Cerebellar nuclear complex (tissue), 1 donor: Measurements from ENCODE around the gene CDH26.

Experiments used
- DNase-seq, 2 experiments: peaks; one replicate each; lab custom pipeline; 2025; lab: John Stamatoyannopoulos, UW

The CDH26 gene

DNA sequence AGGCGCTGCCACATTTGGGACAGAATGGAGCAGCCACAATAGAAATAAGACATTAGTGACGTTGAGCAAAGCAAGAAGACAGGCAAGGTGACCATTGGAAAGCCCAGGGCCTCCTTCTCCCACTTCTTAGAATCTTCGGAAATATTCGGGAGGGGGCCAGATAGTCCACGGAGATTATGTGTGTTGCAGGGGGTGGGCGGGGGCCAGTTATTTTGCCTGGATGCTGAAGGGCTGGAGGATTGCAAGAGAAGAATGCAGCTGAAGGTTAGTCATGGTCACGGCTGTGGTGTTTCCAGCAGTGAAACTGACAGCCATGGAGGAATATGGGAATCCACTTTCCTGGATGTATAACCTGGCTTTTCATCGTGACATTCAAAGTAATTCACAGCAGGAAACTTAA is 88.6 kb downstream of the CDH26 start:
- DNase-seq, result no peak

- DNase-seq, result no peak
Observed at GRCh38 chr20:60048634-60049521, 90.7 kb downstream of the CDH26 start.

- DNase-seq, result no peak
Observed at GRCh38 chr20:60049601-60050000, 91.4 kb downstream of the CDH26 start.

DNA sequence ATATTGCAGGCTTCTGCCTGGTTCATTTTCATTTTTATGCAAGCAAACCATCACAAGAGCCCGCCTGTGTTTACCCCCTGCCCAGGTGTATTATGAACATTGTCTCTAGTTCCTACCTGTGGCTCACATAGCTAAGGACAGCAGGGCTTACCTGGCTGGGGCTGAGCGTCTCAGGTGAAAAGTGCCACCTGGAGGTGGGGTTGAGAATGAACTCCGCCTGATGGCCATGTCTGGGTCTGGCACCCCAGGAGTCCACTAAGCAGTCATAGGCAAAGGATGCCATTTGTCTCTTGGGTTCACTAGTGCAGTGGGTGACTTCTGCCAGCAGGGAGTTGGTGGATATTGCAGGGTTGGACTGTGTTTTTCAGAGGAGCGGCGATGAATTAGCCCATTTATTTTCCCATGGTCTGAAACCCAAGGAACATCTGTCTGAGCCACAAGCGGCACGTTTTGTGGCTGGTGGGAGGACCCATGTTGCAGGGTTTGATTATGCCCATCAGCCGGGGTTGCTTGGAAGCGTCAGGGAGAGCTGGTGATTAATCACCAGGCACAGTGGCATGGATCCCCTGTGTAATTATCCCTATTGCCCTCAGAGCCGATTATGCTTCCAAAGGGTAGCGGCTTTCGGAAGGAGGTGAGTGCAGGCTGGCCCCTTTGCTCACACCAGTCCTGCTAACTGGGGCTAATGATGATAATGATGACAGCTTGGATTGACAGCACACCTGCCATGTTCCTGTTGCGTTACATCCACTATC is 92.1 kb downstream of the CDH26 start:
- DNase-seq, result no peak

DNA sequence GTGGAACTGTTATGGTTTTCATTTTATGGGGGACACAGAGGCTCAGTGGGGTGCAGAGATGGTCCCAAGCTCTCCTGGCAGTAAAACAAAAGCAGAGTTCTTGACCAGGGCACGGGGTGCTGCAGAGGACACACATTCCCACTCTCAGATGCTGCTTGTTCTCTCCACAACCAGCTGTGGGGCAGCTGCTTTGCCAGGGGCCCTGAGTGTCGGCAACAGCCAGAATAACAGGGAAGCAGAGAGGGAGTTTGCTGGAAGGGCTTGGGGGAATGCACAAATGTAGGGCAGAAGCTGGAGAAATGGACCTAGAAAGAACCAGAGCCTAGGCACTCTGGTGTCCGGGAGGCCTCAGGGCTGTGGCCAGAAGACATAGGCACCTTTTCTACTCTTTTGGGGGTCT is 93.7 kb downstream of the CDH26 start:
- DNase-seq, result no peak

DNA sequence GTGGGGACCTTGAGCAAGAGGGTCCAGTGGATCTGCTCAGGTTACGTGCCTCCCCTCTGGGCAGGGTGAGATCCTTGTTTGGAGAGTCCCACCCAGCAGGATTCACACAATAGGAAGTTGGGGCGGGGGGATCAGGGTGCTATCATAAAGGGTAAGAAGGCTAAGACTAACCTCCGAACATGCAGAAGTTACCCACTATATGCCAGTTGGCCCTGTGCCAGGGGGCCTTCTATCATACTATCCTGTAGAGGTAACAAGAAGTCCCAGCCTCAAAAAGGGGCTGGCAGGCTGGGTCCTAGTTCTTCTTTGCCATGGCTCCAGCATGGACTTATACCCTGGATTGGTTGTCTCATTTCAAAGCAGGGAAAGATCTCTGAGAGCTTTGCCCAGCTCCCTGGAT is 94.1 kb downstream of the CDH26 start:
- no peak for DNase-seq

GRCh38 chr20:60053125-60053817 is 95.0 kb downstream of the CDH26 start:
- no peak for DNase-seq

DNA sequence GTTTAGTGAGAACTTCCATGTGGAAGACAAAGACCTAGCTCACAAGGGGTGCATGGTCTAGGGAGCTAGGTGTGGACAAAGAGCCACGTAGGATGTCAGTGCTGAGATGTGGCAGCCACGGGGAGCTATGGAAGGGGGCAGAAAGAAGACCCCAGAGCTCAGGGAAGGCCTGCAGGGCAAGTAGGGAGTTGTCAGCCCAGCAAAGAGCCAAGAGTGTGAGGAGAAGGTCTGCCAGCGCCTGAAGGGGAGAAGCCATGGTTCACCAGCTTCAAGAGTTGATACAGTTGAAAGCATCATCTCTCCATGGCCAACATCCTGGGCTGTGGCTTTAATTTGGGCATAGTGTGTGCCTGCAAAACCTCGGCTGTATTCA is 95.6 kb downstream of the CDH26 start:
- DNase-seq, result no peak

DNA sequence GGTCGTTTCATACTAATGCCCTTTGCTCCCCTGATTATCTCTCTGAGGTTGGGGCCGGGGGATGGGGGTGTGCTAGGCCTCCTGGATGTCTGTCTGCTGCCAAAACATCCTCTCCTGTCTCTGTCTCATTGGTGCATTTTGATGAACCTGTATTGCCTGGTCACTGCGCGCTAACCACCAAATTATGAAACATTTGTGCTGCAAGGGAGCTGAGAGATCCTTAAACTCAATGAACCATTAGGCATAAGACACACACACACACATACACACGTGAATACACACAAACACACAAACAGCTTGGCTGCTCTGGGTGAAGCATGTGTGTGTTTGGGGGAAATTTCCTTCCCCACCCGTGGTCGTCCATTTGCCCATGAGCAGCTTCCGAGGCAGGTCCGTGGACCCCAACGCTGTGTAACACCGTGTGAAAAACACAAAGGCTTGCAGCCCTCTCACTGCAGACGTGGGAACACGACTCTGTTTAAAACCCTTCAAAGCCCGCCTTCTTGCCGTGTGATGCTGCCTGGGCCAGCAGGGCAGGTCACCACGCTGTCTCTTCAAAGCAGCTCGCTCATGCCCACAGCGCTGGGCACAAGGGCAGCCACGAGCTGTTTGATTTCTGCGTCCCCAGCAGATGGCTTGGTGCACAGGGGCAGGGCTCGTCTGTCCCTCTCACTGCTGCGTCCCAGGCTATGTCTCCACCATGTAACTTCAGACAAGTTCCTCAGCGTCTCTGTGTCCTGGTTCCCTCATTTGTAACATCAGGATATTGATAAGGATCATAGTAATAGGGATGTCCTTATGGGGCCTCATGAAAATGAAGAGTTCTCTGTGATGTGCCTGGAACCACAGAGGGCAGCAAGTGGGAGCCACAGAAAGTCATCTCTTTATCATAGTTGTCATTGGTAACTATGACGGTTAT is 96.8 kb downstream of the CDH26 start:
- no peak for DNase-seq

GRCh38 chr20:60055740-60056139 is 97.5 kb downstream of the CDH26 start:
- no peak for DNase-seq

DNA sequence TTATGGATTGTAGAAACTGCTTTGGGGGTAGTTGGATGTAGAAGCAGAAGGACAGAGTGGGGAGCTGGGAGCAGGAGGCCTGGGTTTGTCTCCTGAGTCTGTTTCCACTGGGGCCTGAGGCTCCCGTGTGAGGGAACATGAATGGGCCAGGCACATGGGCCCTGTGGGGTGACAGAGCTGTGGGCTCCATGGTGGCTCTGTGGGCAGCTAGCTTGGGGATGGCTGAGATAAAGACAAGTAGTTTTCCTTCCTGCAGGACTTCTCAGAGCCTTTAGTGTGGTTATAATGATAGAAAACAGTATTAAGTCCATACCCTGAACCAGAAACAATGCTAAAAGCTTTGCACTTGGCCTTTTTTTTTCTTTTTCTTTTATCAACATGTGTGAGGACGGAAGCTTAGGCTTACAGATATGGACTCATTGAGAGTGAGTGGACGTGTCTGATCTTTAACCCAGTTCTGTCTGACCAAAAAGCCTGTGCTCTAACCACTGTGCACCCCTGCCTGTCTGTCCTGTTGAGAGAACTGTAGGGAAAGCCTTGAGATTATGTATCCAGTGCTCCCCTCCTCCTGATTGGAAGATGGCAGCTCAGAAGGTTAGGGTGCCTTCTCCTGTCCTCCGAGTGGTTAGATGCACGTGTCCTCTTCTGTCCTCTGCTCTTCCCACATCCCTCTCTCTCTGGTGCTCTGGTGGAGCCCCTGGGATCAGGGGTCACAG is 98.3 kb downstream of the CDH26 start:
- DNase-seq, result no peak

- peak in 1 of 2 experiments; percentile 49 for DNase-seq
Observed at GRCh38 chr20:60057123-60057865, 99.1 kb downstream of the CDH26 start.

DNA sequence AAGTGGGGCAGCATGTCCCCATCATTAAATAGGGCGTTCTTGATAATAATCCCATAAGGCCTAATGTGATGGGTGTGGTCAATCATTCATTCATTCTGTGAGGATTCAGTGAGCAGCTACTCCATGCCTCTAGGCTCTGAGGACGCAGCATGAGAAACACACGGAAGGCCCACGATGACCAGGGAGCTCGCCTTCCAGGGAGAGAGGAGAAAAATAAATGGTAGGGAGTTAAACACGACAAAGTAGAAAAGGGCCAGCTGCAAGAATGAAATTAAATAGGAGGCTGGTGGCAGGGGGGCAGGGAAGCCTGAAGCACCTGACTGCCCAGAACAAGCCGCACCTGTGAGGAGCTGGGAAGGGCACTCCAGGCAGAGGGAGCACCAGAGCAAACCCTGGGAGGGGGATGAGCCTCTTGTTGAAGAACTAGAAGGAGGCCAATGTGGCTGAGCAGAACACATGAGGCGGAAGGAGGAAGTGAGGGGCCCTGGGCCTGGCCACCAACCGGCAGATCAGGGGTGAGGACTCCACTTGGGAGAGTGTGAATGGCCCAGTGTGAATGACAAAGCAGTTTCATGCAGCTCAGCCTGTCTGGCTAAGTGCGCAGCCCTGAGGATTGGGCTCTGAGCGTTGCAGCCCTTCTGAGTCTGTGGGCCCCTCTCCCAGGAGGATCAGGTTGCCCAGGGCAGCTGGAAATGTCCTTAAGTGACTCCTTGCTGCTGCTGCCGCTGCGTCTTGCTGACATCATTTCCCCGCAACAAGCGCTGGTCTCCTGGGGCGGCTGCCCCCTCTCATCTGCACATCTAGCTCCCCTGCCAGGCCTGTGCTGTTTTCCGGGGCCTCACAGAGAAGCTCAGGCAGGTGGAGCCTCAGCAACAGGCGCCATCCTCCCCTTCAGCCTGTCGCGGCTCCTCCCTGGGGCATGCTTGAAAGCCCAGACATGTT is 99.9 kb downstream of the CDH26 start:
- DNase-seq, result no peak

GRCh38 chr20:60058879-60059278 is 100.7 kb downstream of the CDH26 start:
- no peak for DNase-seq

DNA sequence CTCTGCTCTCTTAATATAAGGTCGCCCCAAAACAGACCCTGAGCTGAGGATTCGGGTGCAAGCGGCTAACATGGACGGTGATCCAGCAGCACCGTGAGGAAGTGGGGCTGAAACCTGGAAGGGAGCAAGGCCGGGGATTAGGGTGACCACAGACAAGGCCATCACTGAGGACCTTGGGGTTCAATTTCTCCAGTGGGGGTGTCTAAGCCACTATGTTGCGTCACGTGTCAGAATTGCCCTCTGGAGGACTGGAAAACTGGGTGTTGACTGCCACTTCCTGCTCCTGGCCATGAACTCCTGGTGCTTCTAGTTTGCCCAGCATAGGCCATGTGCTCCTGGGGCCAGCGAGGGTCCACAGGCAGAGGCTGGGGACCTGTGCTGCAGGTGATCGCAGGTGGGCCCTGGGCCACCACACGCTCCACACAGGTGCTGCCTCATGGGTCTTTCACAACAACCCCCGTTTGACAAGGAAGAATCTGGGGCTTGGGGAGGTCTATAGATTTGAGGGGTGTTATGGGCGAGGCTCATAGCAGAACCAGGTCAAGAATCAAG is 101.9 kb downstream of the CDH26 start:
- no peak for DNase-seq

DNA sequence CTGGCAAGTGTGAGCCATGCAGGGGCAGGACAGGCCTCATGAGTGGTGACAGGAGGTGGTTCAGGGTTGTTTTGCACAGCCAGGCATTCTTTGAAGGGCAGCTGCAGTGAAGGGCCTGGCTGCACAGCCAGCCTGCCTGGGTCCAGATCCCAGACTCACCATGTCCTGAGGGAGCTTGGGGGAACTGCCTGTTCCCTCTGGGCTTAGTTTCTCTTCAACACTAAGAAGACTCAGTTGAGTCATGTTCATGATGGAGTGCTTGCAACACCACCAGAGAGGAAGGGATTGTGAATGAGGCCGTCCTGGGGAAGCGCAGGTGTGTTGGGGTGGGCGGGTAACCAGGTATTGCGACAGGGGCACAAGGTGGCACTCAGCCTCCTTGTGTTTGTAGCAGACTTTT is 102.4 kb downstream of the CDH26 start:
- DNase-seq, result no peak

- peak in 1 of 2 experiments; percentile 6 for DNase-seq
Observed at GRCh38 chr20:60062431-60063047, 104.3 kb downstream of the CDH26 start.

DNA sequence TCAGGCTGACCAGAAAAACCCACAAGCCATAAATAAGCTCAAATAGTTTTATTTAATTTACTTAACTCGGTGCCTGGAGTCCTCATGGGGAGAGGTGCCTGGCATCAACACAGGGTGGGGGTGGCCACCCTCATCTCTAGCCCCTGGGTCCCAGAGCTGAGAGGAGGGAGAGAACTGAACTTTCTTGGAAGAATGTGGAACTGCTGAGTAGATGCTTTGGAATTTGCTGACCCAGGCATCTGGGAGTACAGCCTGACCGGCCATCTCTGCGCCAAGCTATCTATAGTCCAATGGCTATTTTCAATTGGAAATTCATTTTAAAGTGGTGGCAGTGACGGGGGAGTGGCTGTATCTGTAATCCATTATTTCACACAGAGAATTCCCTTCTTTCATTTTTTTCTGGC is 104.8 kb downstream of the CDH26 start:
- no peak for DNase-seq
